Peyer's patch (tissue), 4 donors: ENCODE data around the gene THPO. TPM values are rescaled to one million over a fixed set of nuclear protein-coding genes. Genes with fewer than 3 reads are reported as not detected.

Source experiments
- DNase-seq, 3 donors: peaks; one replicate each; pipeline ENCODE4 v3.0.0-alpha.2; 2017 to 2019
- H3K27ac ChIP-seq, 4 donors: fragments of 200-600 bp; sonication (generic); one replicate each; pipeline ENCODE4 v1.5.1; 2016 to 2019
- H3K27me3 ChIP-seq, 2 donors: fragments of 200-600 bp; sonication (generic); one replicate each; pipeline ENCODE4 v1.5.1; 2019
- H3K36me3 ChIP-seq, 3 donors: fragments of 200-600 bp; sonication (generic); one replicate each; pipeline ENCODE4 v1.5.1; 2016 to 2019
- H3K4me1 ChIP-seq, 4 donors: fragments of 200-600 bp; sonication (generic); one replicate each; pipeline ENCODE4 v1.5.1; 2016 to 2019
- H3K4me3 ChIP-seq, 4 donors: fragments of 200-600 bp; sonication (generic); 1 replicate in 3 of 4; 2 replicates in 1 of 4; pipeline ENCODE4 v1.5.1; 2016 to 2019; ENCODE audit warnings: mild to moderate bottlenecking in 1 of 4
- H3K9me3 ChIP-seq, 4 donors: fragments of 200-600 bp; sonication (generic); one replicate each; pipeline ENCODE4 v1.5.1; 2016 to 2019; ENCODE audit warnings: mild to moderate bottlenecking in 1 of 4
- POLR2A ChIP-seq, 2 donors: fragments of 450-650 bp; IDR thresholded peaks; one replicate each; pipeline ENCODE4 v1.5.1; 2017; ENCODE audit warnings: antibody characterized with exemption in 2 of 2, mild to moderate bottlenecking in 2 of 2, moderate library complexity in 2 of 2
- total RNA-seq, 4 donors: library from RNA; depleted of rRNA; stranded (reverse); fragments of >200 nt; gene quantifications; one replicate each; pipeline ENCODE4 v1.1.0, GENCODE V29; 2016
- TF ChIP-seq, protein P1 (sequence below), 6 experiments: fragments of 450-650 bp in 4 of 6; fragments of 200-600 bp in 2 of 6; sonication (generic) in 1 of 6; IDR thresholded peaks; one replicate each; pipeline ENCODE4 v1.5.1; 2017 to 2019; ENCODE audit warnings: antibody characterized with exemption in 6 of 6, mild to moderate bottlenecking in 3 of 6, moderate library complexity in 1 of 6

The THPO gene
- total RNA-seq, 4 donors from 2014 or later, result 0.54 to 2.5 TPM; not detected in 2

- H3K4me1 ChIP-seq, result peaks cover 0 to 33% (median 1%) of the 10 kb centered on the region in 4 donors
- no peak overlapping the region for H3K27ac ChIP-seq
Observed at GRCh38 chr3:184349563-184350470, 28.2 kb downstream of the THPO start.

DNA sequence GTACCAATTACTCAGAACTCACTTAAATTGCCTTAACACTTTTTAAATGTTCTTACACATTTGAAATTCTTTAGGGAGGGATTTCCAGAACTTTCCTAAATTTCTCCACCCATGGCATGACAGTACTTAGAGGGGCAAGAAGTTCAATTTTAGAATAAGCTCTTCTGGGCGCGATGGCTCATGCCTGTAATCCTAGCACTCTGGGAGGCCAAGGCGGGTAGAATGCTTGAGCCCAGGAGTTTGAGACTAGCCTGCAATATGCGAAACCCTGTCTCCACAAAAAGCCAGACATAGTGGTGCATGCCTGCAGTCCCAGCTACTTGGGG lies 30.0 kb downstream of the THPO start:
- Histone ChIP-seq H3K27me3 (no peaks in the 10 kb centered on the region), H3K4me3 (no peak overlapping the region), H3K9me3 (no peaks in the 10 kb centered on the region), H3K27ac (no peak overlapping the region), H3K4me1 (peaks cover 0 to 18% (median 1%) of the 10 kb centered on the region in 4 donors), H3K36me3 (peaks cover 0 to 28% (median 0%) of the 10 kb centered on the region in 3 donors)
- TF ChIP-seq, protein P1, sequence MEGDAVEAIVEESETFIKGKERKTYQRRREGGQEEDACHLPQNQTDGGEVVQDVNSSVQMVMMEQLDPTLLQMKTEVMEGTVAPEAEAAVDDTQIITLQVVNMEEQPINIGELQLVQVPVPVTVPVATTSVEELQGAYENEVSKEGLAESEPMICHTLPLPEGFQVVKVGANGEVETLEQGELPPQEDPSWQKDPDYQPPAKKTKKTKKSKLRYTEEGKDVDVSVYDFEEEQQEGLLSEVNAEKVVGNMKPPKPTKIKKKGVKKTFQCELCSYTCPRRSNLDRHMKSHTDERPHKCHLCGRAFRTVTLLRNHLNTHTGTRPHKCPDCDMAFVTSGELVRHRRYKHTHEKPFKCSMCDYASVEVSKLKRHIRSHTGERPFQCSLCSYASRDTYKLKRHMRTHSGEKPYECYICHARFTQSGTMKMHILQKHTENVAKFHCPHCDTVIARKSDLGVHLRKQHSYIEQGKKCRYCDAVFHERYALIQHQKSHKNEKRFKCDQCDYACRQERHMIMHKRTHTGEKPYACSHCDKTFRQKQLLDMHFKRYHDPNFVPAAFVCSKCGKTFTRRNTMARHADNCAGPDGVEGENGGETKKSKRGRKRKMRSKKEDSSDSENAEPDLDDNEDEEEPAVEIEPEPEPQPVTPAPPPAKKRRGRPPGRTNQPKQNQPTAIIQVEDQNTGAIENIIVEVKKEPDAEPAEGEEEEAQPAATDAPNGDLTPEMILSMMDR (IDR thresholded peaks at IDR 0.05), result no peak
- TF ChIP-seq POLR2A (IDR thresholded peaks at IDR 0.05), result no peak
- DNase-seq, result no peak

More at GRCh38 chr3:184349563-184350470, 28.2 kb downstream of the THPO start:
- no peak for DNase-seq
- H3K36me3 ChIP-seq, result peaks cover 0 to 13% (median 0%) of the 10 kb centered on the region in 3 donors
- H3K9me3 ChIP-seq, result no peaks in the 10 kb centered on the region
- H3K27me3 ChIP-seq, result no peaks in the 10 kb centered on the region
- TF ChIP-seq, protein P1 (IDR thresholded peaks at IDR 0.05), result no peak
- TF ChIP-seq POLR2A (IDR thresholded peaks at IDR 0.05), result no peak
- H3K4me3 ChIP-seq, result no peak overlapping the region

- Histone ChIP-seq H3K27ac (no peak overlapping the region), H3K9me3 (no peaks in the 10 kb centered on the region), H3K4me3 (no peak overlapping the region), H3K27me3 (no peaks in the 10 kb centered on the region), H3K4me1 (peaks cover 0 to 18% (median 1%) of the 10 kb centered on the region in 4 donors), H3K36me3 (peaks cover 0 to 34% (median 0%) of the 10 kb centered on the region in 3 donors)
- DNase-seq, result no peak
- TF ChIP-seq, protein P1 (IDR thresholded peaks at IDR 0.05), result no peak
- TF ChIP-seq POLR2A (IDR thresholded peaks at IDR 0.05), result no peak
Observed at GRCh38 chr3:184347321-184348056, 30.5 kb downstream of the THPO start.

DNA sequence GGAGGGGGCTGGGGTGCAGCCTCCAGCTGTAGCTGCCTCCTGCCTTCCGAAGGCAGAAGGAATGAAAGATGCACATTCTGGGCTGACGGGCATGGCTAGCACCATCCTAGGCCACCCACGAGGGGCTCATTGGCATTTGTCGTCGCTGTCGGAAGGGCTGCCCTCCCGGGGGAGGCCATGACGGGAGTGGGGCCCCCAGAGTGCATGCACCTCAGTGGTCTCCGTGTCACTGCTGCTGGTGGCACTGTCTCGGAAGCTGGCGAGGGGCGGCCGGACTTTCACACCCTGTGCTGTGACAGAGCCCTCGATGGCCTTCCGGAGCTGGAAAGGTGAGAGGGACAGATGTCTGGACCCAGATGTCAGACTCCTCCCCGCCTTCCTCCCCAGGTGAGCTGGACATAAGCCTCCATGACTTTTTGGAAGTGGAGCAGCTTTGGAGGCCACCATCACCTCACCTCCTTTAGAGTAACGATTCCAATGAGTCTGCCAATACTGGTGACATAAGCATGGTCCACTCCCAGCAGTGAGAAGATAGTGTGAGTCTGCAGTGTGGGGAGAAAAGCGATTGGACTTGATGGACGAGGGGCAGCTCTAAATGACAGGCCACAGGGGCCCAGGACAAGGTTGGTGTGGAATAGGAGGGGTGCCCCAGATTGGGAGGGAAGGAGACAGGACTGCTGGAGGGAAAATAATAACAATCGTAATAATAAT lies 31.4 kb downstream of the THPO start:
- Histone ChIP-seq H3K4me1 (peaks cover 0 to 15% (median 1%) of the 10 kb centered on the region in 4 donors), H3K27me3 (no peaks in the 10 kb centered on the region), H3K4me3 (no peak overlapping the region), H3K36me3 (peaks cover 0 to 42% (median 0%) of the 10 kb centered on the region in 3 donors), H3K9me3 (no peaks in the 10 kb centered on the region), H3K27ac (peak overlapping the region in 3 of 4 donors; percentile 65 to 79 (median 73))
- peak in 1 of 3 donors; percentile 46 for DNase-seq
- no peak for TF ChIP-seq POLR2A (IDR thresholded peaks at IDR 0.05)
- TF ChIP-seq, protein P1 (IDR thresholded peaks at IDR 0.05), result no peak
